ENCODE data around the gene DCX.

DCX gene

DNA sequence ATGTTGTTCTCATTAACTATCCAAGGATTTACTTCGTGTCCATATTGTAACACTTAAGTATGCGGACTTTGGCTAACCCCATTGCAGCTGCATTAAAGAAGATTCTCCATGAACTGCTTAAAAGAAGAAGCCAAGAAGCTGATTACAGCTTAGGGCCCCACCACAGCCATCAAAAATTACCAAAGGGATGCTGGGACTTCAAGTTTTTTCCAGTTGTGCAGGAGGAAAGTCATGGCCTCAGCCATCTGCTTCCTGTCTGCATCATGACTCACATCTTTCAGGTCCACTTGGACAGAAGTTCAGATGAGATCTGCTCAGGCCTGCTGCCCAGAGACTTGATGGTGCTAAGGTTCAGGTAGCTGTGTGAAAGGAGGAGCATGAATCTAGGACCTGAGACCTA, 102.9 kb downstream of the DCX start:
- no peak for ATAC-seq
- DNase-seq, result no peak

GRCh38 chrX:111308039-111308438, 104.0 kb downstream of the DCX start:
- DNase-seq (no peak), ATAC-seq (no peak)

DNA sequence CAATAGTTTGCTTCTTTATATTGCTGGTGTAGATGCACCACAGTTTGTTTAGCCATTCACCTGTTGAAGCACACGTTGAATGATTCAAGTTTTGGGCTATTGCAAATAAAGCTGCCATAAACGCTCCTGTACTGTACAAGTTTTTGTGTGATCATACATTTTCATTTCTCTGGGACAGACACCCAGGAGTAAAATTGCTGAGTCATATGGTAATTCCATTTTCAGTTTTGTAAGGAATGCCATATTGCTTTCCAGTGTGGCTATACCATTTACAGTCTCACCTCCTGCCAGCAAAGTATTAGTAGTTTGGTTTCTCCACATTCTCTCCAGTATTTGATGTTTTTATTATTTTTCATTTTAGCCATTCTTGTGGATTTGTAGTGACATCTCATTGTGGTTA, 109.7 kb downstream of the DCX start:
- ATAC-seq, result no peak

GRCh38 chrX:111288841-111289240, 123.2 kb downstream of the DCX start:
- DNase-seq (no peak), ATAC-seq (no peak)

More for the DNA sequence above, 109.7 kb downstream of the DCX start:
- DNase-seq, result no peak

DNA sequence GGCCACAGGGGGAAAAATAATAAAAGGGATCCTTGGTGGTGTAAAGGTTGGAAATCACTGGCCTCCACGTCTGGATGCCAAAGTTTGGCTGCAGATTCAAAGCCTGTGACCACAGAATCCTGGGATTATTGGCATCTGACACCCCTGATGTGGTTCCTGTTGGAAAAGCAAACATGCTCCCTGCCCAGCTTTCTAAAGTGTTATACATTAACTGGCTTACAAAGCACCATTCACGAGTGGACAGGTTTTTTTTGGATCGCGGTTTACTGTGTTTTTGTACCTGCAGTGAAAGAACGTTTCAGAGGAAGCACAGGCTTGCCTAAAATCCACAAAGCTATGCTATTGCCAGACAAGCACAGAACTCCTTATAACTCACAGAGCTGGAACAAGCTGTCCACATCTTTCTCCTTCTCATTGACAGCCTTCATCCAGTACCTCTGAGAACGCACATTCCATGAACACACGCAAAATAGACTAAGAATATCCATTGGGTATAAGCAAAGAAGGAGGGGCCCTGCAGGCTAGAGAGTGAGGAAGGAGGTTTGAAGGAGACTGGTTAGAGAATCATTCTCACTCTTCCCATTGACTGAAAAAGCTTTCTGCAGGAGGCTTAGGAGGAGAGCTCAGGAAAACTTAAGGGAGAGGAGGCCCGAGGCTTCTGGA, 127.2 kb downstream of the DCX start:
- ATAC-seq, result no peak
- DNase-seq, result no peak

- DNase-seq (no peak), ATAC-seq (no peak)
These were observed 128.5 kb downstream of the DCX start for GRCh38 chrX:111283446-111283845.

DNA sequence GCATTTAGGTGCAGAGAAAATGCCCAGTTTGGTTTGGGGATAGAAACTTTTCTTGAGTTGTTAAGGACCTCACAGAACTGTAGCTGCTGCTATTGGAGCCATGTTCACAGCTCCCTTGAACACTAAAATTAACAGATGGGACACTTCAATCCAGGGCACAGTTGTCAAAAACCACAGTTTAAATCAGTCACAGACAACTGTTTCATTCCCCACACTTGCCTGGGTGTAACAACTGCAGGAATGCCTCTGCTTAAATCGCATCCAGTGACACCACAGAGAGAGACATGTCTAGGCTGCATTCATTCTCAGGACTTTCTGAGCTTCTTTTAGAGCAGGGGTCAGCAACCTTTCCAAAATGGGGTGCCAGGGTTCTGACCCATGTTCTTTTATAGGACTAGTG, 129.0 kb downstream of the DCX start:
- DNase-seq (no peak), ATAC-seq (no peak)

- ATAC-seq, result no peak
- no peak for DNase-seq
These were observed 129.9 kb downstream of the DCX start for GRCh38 chrX:111282139-111282538.

DNA sequence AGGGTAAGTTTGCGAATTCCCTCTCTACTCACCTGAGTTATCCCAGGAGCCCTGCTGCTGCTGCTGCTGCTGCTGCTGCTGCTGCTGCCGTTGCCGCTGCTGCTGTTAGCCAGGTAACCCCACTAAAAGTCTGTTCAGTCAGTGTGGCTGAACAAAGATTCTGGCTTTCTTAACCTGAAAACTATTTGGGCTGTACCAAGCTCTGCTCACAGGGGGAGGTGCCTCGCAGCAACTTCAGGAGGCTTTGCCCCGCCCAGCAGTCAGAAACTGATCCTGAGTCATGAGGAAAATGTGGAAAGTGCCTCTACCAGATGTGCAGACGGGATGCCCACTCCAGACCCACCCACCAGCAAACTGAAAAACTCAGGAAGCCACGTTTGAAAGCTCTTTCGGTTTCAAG, 141.7 kb downstream of the DCX start, which contains the start of gene CAPN6:
CAPN6 (minus strand) TSS at position 145 of the 400 bp plus-strand sequence. CDS start 6,547 bp downstream, outside the sequence.
- no peak for DNase-seq
- ATAC-seq, result no peak

DNA sequence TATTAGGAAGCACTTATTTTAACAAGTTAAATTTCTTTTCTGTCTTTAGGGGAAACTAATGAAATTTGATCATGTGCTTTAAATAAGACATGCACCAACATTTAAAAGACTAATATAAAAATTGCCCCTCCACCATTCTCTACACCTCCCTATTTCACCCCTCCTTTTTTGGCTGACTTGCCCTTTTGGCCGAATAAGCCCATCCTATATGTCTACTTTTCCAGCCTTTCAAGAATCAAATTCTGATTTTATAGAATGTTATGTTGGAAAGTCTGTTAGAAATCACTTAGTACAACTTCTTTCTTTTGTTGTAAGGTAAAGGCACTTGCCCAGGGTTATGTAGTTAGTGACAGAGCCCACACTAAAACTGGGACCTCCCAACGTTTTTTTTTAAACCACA, 143.5 kb downstream of the DCX start:
- ATAC-seq (no peak), DNase-seq (no peak)

GRCh38 chrX:111265486-111265885, 146.5 kb downstream of the DCX start:
- DNase-seq (no peak), ATAC-seq (no peak)

DNA sequence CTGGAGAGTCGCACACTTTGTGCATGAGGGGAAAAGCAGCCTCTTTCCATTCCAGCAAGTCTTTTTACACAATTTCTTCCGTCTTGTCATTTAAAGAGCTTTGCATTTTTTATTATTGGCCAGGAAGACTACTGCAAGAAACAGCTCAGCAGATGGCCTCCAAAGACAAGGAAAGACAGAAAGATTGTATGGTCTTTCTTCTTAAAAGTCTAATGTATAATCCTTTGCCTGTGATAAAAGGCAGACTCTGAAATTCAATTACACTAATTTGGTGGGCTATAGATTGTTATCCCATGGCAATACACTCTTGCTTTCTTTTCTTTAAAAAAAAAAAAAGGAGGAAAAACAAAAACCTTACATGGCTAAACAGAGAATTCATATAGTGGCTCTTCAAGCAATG, 147.6 kb downstream of the DCX start:
- DNase-seq, result no peak
- ATAC-seq, result no peak

DNA sequence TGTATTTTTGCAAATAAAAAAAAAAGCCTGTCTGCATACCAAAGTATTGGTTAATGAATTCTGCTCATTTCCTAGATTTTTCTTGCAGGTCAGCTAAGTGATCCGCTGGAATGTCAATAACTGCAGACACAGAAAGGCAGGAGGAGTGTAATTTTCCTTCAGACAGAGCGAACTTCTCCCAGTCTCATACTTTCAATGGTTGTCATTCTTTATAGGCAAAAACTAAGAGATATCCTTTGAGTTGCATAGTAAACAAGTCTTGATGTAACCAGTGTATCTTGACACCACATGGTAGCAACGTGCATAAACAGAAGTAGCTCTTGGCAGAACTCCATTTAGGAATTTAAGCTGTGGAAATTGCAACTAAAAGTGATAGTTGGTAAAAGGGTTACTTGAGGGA, 149.9 kb downstream of the DCX start:
- no peak for ATAC-seq
- no peak for DNase-seq

DNA sequence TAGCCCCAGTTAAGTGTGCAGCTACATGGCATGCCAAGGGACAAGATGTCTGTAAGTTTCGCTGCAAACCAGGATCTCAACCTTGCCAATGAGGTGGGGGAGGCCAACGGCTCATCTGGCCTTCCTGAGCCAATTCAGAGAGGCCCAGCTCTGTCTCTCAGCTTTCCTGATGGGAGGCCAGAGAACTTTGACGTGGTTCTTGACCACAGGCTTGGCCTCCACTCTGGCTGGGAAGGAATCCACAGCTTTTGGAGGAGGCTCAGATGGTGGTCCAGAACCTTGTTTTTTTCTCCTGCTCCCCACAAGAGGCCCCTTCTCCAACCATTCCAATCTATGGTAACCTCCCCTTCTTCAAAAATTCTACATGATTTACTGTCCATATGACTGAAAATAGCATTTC, 151.5 kb downstream of the DCX start:
- no peak for ATAC-seq
- no peak for DNase-seq

GRCh38 chrX:111259559-111259958, 152.4 kb downstream of the DCX start:
- DNase-seq, result no peak
- no peak for ATAC-seq

GRCh38 chrX:111257733-111258132, 154.3 kb downstream of the DCX start:
- ATAC-seq (no peak), DNase-seq (no peak)

- no peak for ATAC-seq
- no peak for DNase-seq
These were observed 156.9 kb downstream of the DCX start for GRCh38 chrX:111254896-111255693.

- no peak for DNase-seq
- no peak for ATAC-seq
These were observed 167.7 kb downstream of the DCX start for GRCh38 chrX:111244235-111244750.

Data from stimulated activated naive CD8-positive, alpha-beta T cell treated with anti-CD3 and anti-CD28 coated beads, Interleukin-15, Interleukin-2, amounts not matched to agents 100 U/mL and 50 U/mL, for 24 hours (primary cell).